NOMO-1 treated with dmso at 0.1 percent for 144 hours (cell line): ENCODE results near the gene CELSR2.

Source experiments
- DNase-seq: peaks from one replicate; lab custom pipeline; 2025; ENCODE audit not compliant: unreplicated experiment; lab: John Stamatoyannopoulos, UW

CELSR2 gene

GRCh38 chr1:109251277-109252166 is 2.2 kb downstream of the CELSR2 start:
- no peak for DNase-seq

GRCh38 chr1:109252167-109252892 is 3.0 kb downstream of the CELSR2 start:
- DNase-seq = no peak

GRCh38 chr1:109252893-109253802 is 3.8 kb downstream of the CELSR2 start:
- DNase-seq = no peak

- no peak for DNase-seq
Observed at GRCh38 chr1:109253803-109254620, 4.7 kb downstream of the CELSR2 start.

GRCh38 chr1:109254621-109255096 is 5.3 kb downstream of the CELSR2 start:
- DNase-seq = no peak

GRCh38 chr1:109255097-109255651 is 5.8 kb downstream of the CELSR2 start:
- no peak for DNase-seq

GRCh38 chr1:109255678-109256077 is 6.3 kb downstream of the CELSR2 start:
- DNase-seq = no peak

- DNase-seq = no peak
Observed at GRCh38 chr1:109256085-109256484, 6.7 kb downstream of the CELSR2 start.

- DNase-seq = no peak
Observed at GRCh38 chr1:109256971-109257681, 7.8 kb downstream of the CELSR2 start.

- DNase-seq = no peak
Observed at GRCh38 chr1:109257682-109258421, 8.5 kb downstream of the CELSR2 start.

GRCh38 chr1:109258481-109259466 is 9.4 kb downstream of the CELSR2 start:
- DNase-seq = no peak

- DNase-seq = no peak
Observed at GRCh38 chr1:109259674-109260557, 10.6 kb downstream of the CELSR2 start.

- DNase-seq = no peak
Observed at GRCh38 chr1:109261006-109261405, 11.7 kb downstream of the CELSR2 start.

- no peak for DNase-seq
Observed at GRCh38 chr1:109261578-109261977, 12.2 kb downstream of the CELSR2 start.

- DNase-seq = no peak
Observed at GRCh38 chr1:109262231-109263055, 13.1 kb downstream of the CELSR2 start.

GRCh38 chr1:109263234-109263596 is 13.9 kb downstream of the CELSR2 start:
- DNase-seq = no peak
